GM20000 (cell line): ENCODE results near the gene TNFRSF8.
"Not testable (repeated sequence)": the region's sequence is repeated elsewhere in the genome, so short reads cannot be mapped to it uniquely, and the experiment has no call there.

Experiments
- DNase-seq: peaks from one replicate; pipeline ENCODE4 v3.0.0; 2012; ENCODE audit warnings: low spot score
- CTCF ChIP-seq: IDR thresholded peaks from 2 replicates; pipeline ENCODE4 v1.5.1; 2012; ENCODE audit warnings: mild to moderate bottlenecking, control low read depth; ENCODE audit errors: extremely low read depth, missing control alignments

TNFRSF8 gene

GRCh38 chr1:12040457-12041051 lies 22.5 kb upstream of the TNFRSF8 start:
- no peak for TF ChIP-seq CTCF
- DNase-seq = peak; percentile 74

GRCh38 chr1:12044187-12044877 lies 18.8 kb upstream of the TNFRSF8 start:
- not testable (repeated sequence) for DNase-seq

GRCh38 chr1:12046749-12047119 lies 16.4 kb upstream of the TNFRSF8 start:
- TF ChIP-seq CTCF = no peak
- no peak for DNase-seq

GRCh38 chr1:12047120-12047876 lies 15.8 kb upstream of the TNFRSF8 start:
- no peak for TF ChIP-seq CTCF
- DNase-seq = peak; percentile 78

GRCh38 chr1:12048372-12048771 lies 14.7 kb upstream of the TNFRSF8 start:
- no peak for DNase-seq
- no peak for TF ChIP-seq CTCF

- DNase-seq = no peak
- no peak for TF ChIP-seq CTCF
Measured at GRCh38 chr1:12049616-12050015, 13.5 kb upstream of the TNFRSF8 start.

- DNase-seq = no peak
- no peak for TF ChIP-seq CTCF
Measured at GRCh38 chr1:12051361-12051760, 11.7 kb upstream of the TNFRSF8 start.
